Glomerular visceral epithelial cell (primary cell): ENCODE results near the gene OTUB1.
"Not testable (repeated sequence)": the region's sequence is repeated elsewhere in the genome, so short reads cannot be mapped to it uniquely, and the experiment has no call there.

ENCODE experiments used
- DNase-seq: peaks from one replicate; pipeline ENCODE4 v3.0.0-alpha.2; 2016; ENCODE audit errors: extremely low spot score

OTUB1 gene

DNA sequence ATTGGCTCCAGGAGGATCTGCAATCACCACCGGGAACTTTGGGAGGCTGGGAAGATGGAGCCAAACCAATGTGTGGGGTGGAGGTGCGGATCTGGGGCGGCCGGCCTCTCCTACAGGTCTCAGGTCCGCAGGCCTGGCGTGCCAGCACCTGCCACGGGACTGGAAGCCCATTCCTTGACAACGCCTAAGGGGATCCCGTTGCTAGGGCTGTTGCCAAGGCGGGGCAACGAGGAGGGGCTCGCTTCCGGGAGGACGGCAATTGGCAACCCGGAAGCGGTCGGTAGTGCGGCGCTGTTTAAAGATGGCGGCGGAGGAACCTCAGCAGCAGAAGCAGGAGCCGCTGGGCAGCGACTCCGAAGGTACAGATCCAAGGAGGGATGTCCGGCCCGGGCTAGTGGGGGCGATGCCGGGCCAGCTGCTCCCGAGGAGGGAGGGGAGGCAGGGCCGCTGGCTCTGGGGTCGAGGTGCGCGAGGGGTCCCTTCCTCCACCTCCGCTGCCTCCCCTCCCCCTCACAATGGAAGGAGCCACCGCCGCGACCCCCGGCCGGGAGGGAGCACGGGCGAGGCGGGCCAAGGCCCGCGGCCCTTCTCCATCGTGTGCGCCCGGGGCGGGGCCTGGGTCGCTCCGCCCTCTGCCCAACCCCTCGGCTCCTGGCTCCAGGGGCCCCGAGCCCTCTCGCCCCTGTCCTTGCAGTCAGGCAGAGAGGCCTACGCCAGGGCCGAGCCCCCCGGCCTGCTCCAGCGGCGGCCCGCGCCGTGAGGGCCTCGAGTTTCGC lies at the start of gene OTUB1:
TSS of gene OTUB1 (plus strand) at position 283 of the 776 bp plus-strand sequence. CDS start at position 302, 19 bp downstream.
- peak; percentile 91 for DNase-seq

GRCh38 chr11:63937713-63938478 lies 48.3 kb upstream of the OTUB1 start:
- no peak for DNase-seq

DNA sequence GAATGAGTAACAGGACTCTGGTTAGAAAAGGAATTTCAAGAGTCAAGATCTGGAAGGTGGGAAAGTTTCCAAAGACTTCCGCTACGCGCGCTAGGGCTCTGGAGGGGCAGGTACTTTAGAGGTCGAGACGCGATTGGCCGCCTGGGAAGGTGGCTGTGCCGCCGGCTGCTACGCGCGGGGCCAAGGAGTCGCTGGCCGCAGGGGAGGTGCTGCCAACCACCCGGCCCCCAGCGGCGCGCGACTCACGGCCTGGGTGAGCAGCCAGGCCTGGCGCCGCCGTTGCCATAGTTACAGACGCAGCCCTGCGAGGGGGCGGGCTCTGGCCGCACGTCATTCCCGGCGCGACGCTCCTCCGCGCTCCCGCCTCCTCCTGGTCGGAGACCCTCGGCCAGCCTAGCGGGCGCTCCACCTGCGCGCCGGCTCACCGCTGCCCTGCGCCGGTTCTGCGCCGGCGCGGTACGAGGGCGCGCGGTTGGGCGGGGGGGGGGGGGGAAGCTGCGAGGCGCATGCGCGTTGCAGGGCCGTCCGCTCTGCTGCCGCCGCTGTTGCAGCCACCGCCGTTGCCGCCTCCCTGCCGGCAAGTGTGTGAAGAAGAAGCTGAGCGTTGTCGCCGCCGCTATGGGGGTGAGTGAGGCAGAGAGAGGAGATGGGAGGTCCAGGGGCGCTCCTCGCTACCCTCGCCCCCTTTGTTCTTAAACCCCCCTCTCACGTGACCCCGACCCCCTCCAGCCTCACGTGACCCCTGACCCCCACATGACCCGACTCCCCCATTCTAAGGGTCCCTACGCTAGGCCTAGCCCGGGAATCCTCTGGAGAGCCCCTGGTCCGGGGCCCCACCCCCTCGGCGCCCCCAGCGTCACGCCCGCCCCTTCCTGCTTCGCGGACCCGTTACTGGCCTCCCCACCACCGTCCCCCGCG lies 47.5 kb upstream of the OTUB1 start, which contains the start of gene NAA40:
TSS of gene NAA40 (plus strand) at position 524 of the 918 bp plus-strand sequence. CDS start at position 619, 95 bp downstream.
- peak; percentile 99 for DNase-seq

GRCh38 chr11:63939397-63939891 lies 46.8 kb upstream of the OTUB1 start:
- no peak for DNase-seq

GRCh38 chr11:63940786-63941185 lies 45.5 kb upstream of the OTUB1 start:
- DNase-seq = no peak

DNA sequence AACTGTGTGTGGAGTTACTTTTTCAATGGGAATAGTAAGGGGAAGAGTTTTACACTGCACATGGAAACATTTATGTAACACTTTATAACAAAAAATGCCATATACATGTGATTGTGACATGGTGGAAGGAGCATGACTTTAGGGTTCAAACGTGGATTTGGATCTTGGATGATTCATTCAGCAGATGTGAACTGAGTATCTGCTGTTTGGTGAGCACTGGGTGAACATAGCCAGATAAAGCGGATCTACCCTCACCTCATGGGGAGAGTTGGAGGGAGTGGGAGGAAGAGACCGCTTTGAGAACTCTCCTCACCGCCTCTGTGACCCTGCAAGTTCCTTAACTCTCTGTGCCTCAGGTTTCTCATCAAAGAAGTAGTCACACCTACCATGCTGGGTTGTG lies 44.3 kb upstream of the OTUB1 start:
- DNase-seq = no peak

DNA sequence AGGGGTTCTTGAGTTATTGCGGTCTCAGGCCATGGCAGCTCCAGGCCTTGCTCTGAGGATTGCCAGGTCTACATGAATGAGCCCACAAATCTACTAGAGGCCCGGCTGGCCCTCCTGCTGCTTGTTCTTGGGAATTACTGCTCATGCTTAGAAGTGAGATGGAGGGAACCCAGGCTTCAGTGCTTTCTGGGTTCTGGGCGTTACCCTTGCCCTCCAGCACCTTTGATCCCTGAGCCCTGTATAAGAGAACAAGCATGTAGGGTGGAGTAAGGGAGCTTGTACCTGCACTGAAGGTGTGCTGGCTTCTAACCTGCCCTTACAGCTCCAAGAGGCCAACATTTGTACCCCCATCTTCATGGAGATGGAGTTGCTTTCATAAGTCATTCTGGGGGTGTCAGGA lies 43.4 kb upstream of the OTUB1 start:
- no peak for DNase-seq

- no peak for DNase-seq
Measured at GRCh38 chr11:63944987-63945386, 41.3 kb upstream of the OTUB1 start.

- DNase-seq = peak; percentile 70
Measured at GRCh38 chr11:63945477-63946163, 40.6 kb upstream of the OTUB1 start.

GRCh38 chr11:63951779-63952536 lies 34.3 kb upstream of the OTUB1 start:
- DNase-seq = no peak

GRCh38 chr11:63952570-63952969 lies 33.7 kb upstream of the OTUB1 start:
- DNase-seq = no peak

- no peak for DNase-seq
Measured at GRCh38 chr11:63958008-63958407, 28.2 kb upstream of the OTUB1 start.

- no peak for DNase-seq
Measured at GRCh38 chr11:63961608-63962412, 24.4 kb upstream of the OTUB1 start.

DNA sequence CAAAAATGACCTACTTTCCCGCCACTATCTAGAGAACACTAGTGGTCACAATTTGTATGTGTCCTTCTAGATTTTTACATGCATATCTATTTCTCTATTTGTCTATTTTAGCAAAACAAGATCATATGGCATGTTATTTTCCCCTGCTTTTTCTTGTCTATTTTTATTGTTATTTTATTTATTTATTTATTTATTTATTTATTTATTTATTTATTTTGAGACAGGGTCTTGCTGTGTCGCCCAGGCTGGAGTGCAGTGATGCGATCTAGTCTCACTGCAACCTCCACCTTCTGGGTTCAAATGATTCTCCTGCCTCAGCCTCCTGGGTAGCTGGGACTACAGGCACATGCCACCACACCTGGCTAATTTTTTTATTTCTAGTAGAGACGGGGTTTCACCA lies 22.3 kb upstream of the OTUB1 start:
- not testable (repeated sequence) for DNase-seq

DNA sequence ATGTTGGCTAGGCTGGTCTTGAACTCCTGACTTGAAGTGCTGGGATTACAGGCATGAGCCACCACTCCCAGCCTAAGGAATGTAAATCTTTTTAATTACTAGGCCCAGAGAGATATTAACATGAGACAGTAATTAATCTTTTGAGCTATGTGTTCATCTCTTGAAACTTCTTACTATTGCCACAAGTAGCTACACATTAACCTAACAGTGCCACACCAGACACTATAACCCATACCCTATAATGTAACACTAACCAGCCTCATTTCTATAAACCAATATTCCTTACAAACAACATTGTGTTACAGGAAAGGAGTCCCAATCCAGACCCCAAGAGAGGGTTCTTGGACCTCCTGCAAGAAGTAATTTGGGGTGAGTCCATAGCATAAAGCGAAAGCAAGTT lies 19.8 kb upstream of the OTUB1 start:
- no peak for DNase-seq

DNA sequence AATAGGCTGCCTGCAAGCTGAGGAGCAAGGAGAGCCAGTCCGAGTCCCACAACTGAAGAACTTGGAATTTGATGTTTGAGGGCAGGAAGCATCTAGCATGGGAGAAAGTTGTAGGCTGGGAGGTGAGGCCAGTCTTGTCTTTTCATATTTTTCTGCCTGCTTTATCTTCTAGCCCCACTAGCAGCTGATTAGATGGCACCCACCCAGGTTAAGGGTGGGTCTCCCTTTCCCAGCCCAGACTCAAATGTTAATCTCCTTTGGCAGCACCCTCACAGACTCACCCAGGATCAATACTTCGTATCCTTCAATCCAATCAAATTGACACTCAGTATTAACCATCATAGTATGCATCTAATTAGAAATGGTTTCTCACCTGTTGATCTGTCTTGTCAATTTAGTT lies 16.8 kb upstream of the OTUB1 start:
- DNase-seq = no peak

GRCh38 chr11:63970902-63971301 lies 15.3 kb upstream of the OTUB1 start:
- DNase-seq = no peak

GRCh38 chr11:63973912-63974258 lies 12.4 kb upstream of the OTUB1 start:
- not testable (repeated sequence) for DNase-seq
